ENCODE results near the gene FBXO42. TPM values are rescaled to one million over a fixed set of nuclear protein-coding genes. Genes with fewer than 3 reads are reported as not detected.

Gene FBXO42
- total and polyA plus RNA-seq, 9 of the 15 experiments (the other 6 are each of a cell fraction or from before 2014, with no cell fraction given) = 7.2 to 24.8 (median 17.4) TPM

DNA sequence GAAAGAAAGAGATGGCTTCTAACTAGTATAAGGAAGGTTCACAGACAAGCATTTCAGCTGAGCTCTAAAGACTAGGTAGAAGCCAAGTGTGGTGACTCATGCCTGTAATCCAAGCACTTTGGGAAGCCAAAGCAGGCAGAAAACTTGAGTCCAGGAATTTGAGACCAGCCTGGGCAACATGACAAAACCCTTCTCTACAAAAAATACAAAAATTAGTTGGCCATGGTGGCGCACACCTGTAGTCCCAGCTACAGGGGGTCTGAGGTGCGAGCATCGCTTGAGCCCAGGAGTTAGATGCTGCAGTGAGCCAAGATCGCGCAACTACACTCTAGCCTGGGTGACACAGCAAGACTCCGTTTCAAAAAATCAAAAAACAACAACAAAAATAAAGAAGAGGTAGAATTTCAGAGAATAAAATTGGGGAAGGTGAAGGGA lies 27.8 kb downstream of the FBXO42 start (continued):
- no peak for TF ChIP-seq ETV6 (IDR thresholded peaks at IDR 0.05; ENCODE audit: borderline replicate concordance in 1 of 2, low read depth in 2 of 2, low read length in 1 of 2)
- TF ChIP-seq ETV6 (CRISPR knock-in tag; IDR thresholded peaks at IDR 0.05; ENCODE audit: borderline replicate concordance) = no peak

DNA sequence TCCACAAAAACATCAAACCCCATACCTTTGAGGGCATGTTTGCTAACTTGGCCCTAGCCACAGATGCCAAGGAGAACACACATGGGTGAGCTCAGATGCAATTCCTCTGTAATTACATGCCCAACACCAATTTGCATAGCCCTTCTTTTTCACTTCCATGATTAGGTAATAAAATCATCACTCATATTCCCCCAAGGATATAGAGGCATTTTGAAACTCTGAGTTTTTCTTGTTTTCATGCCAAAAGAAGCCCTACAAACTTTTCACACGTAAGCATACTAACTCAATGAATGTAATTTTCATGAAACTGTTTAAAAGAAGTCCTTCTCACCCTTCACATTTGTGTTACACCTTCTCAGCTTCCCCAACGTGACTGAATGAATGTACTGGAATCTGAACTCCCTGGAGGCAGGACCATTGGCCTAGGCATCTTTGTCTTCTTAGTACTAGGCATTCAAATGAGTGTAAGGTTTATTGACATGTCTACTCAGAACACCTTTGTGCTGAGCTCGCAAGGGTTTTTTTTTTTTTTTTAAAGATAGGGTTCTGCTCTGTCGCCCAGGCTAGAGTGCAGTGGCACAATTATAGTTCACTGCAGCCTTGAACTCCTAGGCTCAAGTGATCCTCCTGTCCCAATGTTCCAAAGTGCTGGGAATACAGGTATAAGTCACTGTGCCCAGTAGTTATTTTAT lies 31.0 kb downstream of the FBXO42 start:
- no peaks in the 10 kb centered on the region for H3K9me3 ChIP-seq (replicated peaks; ENCODE audit: control insufficient read depth, insufficient read depth, low read depth, low read length)
- H3K9ac ChIP-seq (ENCODE audit: insufficient read depth in 1 of 2, low read depth in 2 of 2, low read length in 2 of 2) = no peak overlapping the region
- H3K4me3 ChIP-seq = no peak overlapping the region
- DNase-seq (ENCODE audit: extremely low read depth in 1 of 4, low spot score in 3 of 4) = no peak
- no TSS peak for BruUV-seq (replicated peaks)
- ATAC-seq = no peak
- intact Hi-C loops (cut with micrococcal nuclease) = no loop called here
- no peaks in the 10 kb centered on the region for H3K36me3 ChIP-seq (ENCODE audit: control insufficient read depth, insufficient read depth, low read length)
- no peak overlapping the region for H3K4me2 ChIP-seq (ENCODE audit: insufficient read depth, low read length)
- H2AFZ ChIP-seq (ENCODE audit: low read depth, low read length) = no peak overlapping the region
- no peak overlapping the region for H3K27ac ChIP-seq (ENCODE audit: extremely low read depth, low read depth, low read length)
- in situ Hi-C loops (cut with MboI) = no loop called here
- TF ChIP-seq, protein P1, sequence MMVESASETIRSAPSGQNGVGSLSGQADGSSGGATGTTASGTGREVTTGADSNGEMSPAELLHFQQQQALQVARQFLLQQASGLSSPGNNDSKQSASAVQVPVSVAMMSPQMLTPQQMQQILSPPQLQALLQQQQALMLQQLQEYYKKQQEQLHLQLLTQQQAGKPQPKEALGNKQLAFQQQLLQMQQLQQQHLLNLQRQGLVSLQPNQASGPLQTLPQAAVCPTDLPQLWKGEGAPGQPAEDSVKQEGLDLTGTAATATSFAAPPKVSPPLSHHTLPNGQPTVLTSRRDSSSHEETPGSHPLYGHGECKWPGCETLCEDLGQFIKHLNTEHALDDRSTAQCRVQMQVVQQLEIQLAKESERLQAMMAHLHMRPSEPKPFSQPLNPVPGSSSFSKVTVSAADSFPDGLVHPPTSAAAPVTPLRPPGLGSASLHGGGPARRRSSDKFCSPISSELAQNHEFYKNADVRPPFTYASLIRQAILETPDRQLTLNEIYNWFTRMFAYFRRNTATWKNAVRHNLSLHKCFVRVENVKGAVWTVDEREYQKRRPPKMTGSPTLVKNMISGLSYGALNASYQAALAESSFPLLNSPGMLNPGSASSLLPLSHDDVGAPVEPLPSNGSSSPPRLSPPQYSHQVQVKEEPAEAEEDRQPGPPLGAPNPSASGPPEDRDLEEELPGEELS (CRISPR knock-in tag; IDR thresholded peaks at IDR 0.05; ENCODE audit: borderline replicate concordance) = no peak
- TF ChIP-seq GTF2F1 (IDR thresholded peaks at IDR 0.05; ENCODE audit: low read depth, low read length) (no peak), HEY1 (CRISPR knock-in tag; IDR thresholded peaks at IDR 0.05; ENCODE audit: borderline replicate concordance) (no peak), PCBP2 (IDR thresholded peaks at IDR 0.05; ENCODE audit: low read depth, low read length, poor library complexity, severe bottlenecking) (no peak), TFAM (CRISPR knock-in tag; conservative IDR thresholded peaks at IDR 0.05) (no peak), LARP7 (IDR thresholded peaks at IDR 0.05) (no peak)
- TF ChIP-seq, protein P2, sequence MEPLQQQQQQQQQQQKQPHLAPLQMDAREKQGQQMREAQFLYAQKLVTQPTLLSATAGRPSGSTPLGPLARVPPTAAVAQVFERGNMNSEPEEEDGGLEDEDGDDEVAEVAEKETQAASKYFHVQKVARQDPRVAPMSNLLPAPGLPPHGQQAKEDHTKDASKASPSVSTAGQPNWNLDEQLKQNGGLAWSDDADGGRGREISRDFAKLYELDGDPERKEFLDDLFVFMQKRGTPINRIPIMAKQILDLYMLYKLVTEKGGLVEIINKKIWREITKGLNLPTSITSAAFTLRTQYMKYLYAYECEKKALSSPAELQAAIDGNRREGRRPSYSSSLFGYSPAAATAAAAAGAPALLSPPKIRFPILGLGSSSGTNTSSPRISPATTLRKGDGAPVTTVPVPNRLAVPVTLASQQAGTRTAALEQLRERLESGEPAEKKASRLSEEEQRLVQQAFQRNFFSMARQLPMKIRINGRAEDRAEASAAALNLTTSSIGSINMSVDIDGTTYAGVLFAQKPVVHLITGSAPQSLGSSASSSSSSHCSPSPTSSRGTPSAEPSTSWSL (CRISPR knock-in tag; IDR thresholded peaks at IDR 0.05; ENCODE audit: borderline replicate concordance) = no peak
- TF ChIP-seq, protein P3, sequence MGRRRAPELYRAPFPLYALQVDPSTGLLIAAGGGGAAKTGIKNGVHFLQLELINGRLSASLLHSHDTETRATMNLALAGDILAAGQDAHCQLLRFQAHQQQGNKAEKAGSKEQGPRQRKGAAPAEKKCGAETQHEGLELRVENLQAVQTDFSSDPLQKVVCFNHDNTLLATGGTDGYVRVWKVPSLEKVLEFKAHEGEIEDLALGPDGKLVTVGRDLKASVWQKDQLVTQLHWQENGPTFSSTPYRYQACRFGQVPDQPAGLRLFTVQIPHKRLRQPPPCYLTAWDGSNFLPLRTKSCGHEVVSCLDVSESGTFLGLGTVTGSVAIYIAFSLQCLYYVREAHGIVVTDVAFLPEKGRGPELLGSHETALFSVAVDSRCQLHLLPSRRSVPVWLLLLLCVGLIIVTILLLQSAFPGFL (CRISPR knock-in tag; IDR thresholded peaks at IDR 0.05) = no peak
- TF ChIP-seq, protein P4, sequence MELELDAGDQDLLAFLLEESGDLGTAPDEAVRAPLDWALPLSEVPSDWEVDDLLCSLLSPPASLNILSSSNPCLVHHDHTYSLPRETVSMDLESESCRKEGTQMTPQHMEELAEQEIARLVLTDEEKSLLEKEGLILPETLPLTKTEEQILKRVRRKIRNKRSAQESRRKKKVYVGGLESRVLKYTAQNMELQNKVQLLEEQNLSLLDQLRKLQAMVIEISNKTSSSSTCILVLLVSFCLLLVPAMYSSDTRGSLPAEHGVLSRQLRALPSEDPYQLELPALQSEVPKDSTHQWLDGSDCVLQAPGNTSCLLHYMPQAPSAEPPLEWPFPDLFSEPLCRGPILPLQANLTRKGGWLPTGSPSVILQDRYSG (tag; conservative IDR thresholded peaks at IDR 0.05; ENCODE audit: low read depth) = no peak
- WGBS (ENCODE audit: insufficient coverage, low coverage, missing lambda C conversion rate) = 71% methylated on average over 4 of the region's 4 CpGs
- ChIA-PET CTCF (ENCODE audit: low intra/inter-chr PET ratio) (no interaction called here), POLR2A (no interaction called here)
- H3K27me3 ChIP-seq (ENCODE audit: control insufficient read depth in 2 of 2, insufficient read depth in 2 of 2, low read length in 2 of 2) = no peaks in the 10 kb centered on the region
- H4K20me1 ChIP-seq (replicated peaks; ENCODE audit: control insufficient read depth, insufficient read depth, low read length) = no peaks in the 10 kb centered on the region; the same call in 1 of the 2 replicates
- FAIRE-seq = no peak
- no peaks in the 10 kb centered on the region for H3K4me1 ChIP-seq (replicated peaks in 1 of 2; ENCODE audit: control insufficient read depth in 2 of 2, insufficient read depth in 2 of 2, low read length in 2 of 2)
- no peaks in the 10 kb centered on the region for H3K9me1 ChIP-seq (ENCODE audit: control insufficient read depth, insufficient read depth, low read length)
- peaks cover 51% of the 10 kb centered on the region; the same call in 2 of the 3 replicates for H3K79me2 ChIP-seq (ENCODE audit: control insufficient read depth, insufficient read depth, low read length)

Measured in K562 (cell line).